PFSK-1 (cell line): ENCODE data around the gene MARCHF10.

Source experiments
- FOXP2 ChIP-seq: optimal IDR thresholded peaks from 2 replicates; pipeline ENCODE3; 2011; ENCODE audit warnings: borderline replicate concordance, control low read depth, inconsistent platforms; ENCODE audit not compliant: insufficient read depth; ENCODE audit errors: extremely low read length, extremely low read depth
- POLR2AphosphoS5 ChIP-seq: IDR thresholded peaks from 2 replicates; pipeline ENCODE4 v1.6.1; 2012; ENCODE audit warnings: low read depth, mild to moderate bottlenecking, control low read depth, low read length, moderate library complexity
- REST ChIP-seq, 2 experiments: IDR thresholded peaks; 2 replicates each; pipeline versions ENCODE4 v1.6.1 to v1.8.0; 2011 to 2012; ENCODE audit warnings: low read depth in 2 of 2, low read length in 2 of 2, control low read depth in 1 of 2, inconsistent platforms in 1 of 2, mild to moderate bottlenecking in 1 of 2, moderate library complexity in 1 of 2; ENCODE audit not compliant: insufficient read depth in 1 of 2
- SIN3A ChIP-seq: IDR thresholded peaks from 2 replicates; pipeline ENCODE4 v1.6.1; 2012; ENCODE audit warnings: mild to moderate bottlenecking, low read length, moderate library complexity, borderline replicate concordance; ENCODE audit not compliant: insufficient read depth
- TAF1 ChIP-seq: IDR thresholded peaks from 2 replicates; pipeline ENCODE4 v1.6.1; 2012; ENCODE audit warnings: low read length, control low read depth, borderline replicate concordance; ENCODE audit not compliant: insufficient read depth

GRCh38 chr17:62738281-62738680, 69.8 kb downstream of the MARCHF10 start:
- no peak for TF ChIP-seq REST (IDR thresholded peaks at IDR 0.05; ENCODE audit: insufficient read depth in 1 of 2, low read depth in 2 of 2, low read length in 2 of 2)
- TF ChIP-seq FOXP2, result no peak
- TF ChIP-seq SIN3A, result no peak
- no peak for TF ChIP-seq POLR2AphosphoS5
- TF ChIP-seq TAF1, result no peak
